Activated T-helper 2 cell treated with anti-CD3 and anti-CD28 coated beads, Interferon-gamma antibody, Interleukin-2, Interleukin-4, amounts not matched to agents 10 μg/mL and 5 μg/mL and 100 μg/mL, durations not matched to agents 14 hours and 24 hours and 36 hours (primary cell): ENCODE measurements around the gene ZNF185. TPM values are rescaled to one million over a fixed set of nuclear protein-coding genes. Genes with fewer than 3 reads are reported as not detected.

Source experiments
- DNase-seq: peaks from one replicate; pipeline ENCODE4 v3.0.0; 2021; ENCODE audit warnings: low spot score
- H3K27ac Mint-ChIP-seq: one replicate; pipeline ENCODE4 v1.8.0; 2021; ENCODE audit warnings: mixed read lengths
- H3K27me3 Mint-ChIP-seq: one replicate; pipeline ENCODE4 v1.8.0; 2021; ENCODE audit warnings: low read depth, mixed read lengths
- H3K36me3 Mint-ChIP-seq: one replicate; pipeline ENCODE4 v1.8.0; 2021; ENCODE audit warnings: low read depth, mixed read lengths
- H3K4me1 Mint-ChIP-seq: one replicate; pipeline ENCODE4 v1.8.0; 2021; ENCODE audit warnings: low read depth, mixed read lengths
- H3K4me3 Mint-ChIP-seq: one replicate; pipeline ENCODE4 v1.8.0; 2021; ENCODE audit warnings: low read depth, mild to moderate bottlenecking, moderate library complexity, mixed read lengths
- H3K9me3 Mint-ChIP-seq: one replicate; pipeline ENCODE4 v1.8.0; 2021; ENCODE audit warnings: mixed read lengths
- intact Hi-C: fragments of 100-400 bp; cut with micrococcal nuclease; formaldehyde crosslinking; loops from one replicate; pipeline ENCODE4 v1.15.1; 2023
- total RNA-seq: library from RNA; stranded (reverse); gene quantifications from 2 replicates; pipeline ENCODE4 v1.2.3, GENCODE V29; 2022

The ZNF185 gene
- total RNA-seq = 0.68 and 0.83 TPM in 2 replicates

DNA sequence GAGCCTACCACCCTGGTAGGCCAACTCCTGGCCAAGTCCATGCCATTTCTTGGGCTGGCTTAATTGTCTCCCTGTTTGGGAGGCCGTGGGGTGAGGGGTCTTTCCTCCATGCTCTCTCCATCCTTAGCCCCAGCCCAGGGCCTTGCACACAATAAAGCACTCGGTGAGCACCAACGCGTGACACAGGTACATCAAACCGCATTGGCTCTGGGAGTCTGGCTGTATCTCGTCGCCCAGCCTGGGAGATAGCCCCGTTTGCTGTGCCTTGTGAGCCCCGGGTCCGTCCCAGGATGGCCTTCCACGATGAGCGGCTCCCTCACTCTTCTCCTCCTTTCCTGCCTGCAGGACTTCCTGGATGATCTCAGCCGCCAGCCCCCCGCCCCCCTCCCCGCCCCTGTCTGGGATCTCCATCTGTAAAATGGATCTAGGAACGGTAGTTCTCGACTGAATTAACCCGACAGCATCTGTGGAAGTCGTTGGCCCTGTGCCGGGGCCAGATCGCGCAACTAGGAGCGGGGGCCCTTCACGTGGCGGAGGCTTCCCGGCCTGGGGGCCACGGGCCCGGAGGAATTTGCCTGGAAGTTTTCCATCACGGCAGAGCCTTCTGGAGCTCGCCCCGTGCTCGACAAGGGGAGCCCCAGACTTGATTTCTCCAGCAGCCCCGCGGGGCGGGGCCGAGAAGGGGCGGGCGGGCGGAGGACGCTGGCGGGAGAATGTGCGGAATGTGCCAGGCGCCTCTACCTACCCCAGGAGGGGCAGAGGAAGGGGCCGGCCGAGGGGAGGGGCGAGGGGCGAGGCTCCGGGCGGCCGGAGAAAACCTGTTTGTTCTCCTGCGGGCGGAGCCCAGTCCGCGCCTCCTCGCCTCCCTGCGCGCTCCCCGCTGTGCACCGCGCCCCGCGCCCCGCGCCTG is at the start of gene ZNF185:
TSS of gene ZNF185 (plus strand) at position 846 of the 910 bp plus-strand sequence. CDS start 16,423 bp downstream, outside the sequence.
- Mint-ChIP-seq H3K4me1 (no peaks in the 10 kb centered on the region), H3K4me3 (no peak within 1 kb of the TSS), H3K9me3 (no peaks in the 10 kb centered on the region), H3K27me3 (peaks cover 18% of the 10 kb centered on the region), H3K27ac (no peak within 1 kb of the TSS), H3K36me3 (no peaks in the 10 kb centered on the region)
- intact Hi-C loops = no loop called here
- DNase-seq = no peak

DNA sequence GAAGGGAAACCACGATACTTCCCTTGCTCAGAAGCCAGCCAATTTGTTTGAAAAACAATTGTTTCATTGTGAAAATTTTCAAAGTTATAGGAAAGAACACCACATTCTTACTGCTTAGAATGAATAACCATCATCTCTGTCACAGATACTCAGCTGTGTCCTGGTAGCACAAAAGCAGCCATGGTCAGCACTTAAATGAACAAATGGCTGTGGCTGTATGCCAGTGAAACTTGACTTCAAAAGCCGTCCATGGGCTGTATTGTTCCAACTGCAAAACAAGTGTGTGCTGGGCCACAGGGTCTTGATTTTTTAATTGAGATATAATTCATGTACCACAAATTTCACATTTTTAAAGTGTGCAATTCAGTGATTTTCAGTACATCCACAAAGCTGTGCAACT is 47.4 kb upstream of the ZNF185 start:
- no peak overlapping the region for H3K4me3 Mint-ChIP-seq
- peaks cover 51% of the 10 kb centered on the region for H3K36me3 Mint-ChIP-seq
- no peaks in the 10 kb centered on the region for H3K9me3 Mint-ChIP-seq
- H3K4me1 Mint-ChIP-seq = peaks cover 7% of the 10 kb centered on the region
- H3K27me3 Mint-ChIP-seq = no peaks in the 10 kb centered on the region
- intact Hi-C loops = no loop called here
- no peak for DNase-seq
- no peak overlapping the region for H3K27ac Mint-ChIP-seq

DNA sequence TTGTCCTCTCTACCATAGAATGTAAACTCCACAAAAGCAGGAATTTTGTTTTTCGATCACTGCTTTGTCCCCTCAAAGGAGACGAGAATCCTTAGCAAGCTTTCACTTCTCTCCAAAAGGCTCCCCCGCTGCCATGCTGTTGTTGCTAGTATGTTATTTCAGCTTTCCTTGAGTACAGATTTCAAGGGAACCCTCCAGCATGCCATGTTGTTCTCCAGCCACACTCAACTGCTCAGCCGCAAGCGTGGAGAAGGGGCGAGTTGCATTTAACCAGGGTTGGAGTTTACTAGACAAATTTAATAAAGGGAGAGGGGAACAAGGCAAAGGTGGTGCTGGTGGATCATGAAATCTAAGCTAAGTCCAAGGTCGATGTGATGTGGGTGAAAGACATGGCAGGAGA is 43.9 kb upstream of the ZNF185 start:
- H3K4me1 Mint-ChIP-seq = peaks cover 8% of the 10 kb centered on the region
- H3K4me3 Mint-ChIP-seq = no peak overlapping the region
- intact Hi-C loops = no loop called here
- H3K27ac Mint-ChIP-seq = no peak overlapping the region
- peaks cover 51% of the 10 kb centered on the region for H3K36me3 Mint-ChIP-seq
- no peaks in the 10 kb centered on the region for H3K27me3 Mint-ChIP-seq
- DNase-seq = no peak
- H3K9me3 Mint-ChIP-seq = no peaks in the 10 kb centered on the region

DNA sequence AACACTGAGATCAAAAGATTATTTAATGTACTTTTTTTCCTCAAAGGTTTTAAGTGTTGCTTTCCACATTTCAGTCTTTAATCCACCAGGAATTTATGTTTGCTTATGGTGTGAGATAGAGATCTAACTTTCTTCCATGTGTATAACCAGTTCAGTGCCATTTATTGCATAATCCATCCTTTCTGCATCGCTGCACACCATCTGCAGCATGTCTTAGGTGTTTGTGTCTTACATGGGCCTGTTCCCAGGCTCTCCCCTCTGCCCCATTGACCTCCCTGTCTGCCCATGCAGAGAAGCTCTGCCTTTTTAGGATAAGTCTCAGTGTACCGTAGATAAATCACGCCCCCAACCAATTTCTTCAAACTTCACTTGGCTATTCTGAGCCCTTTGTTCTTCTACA is 36.8 kb upstream of the ZNF185 start:
- intact Hi-C loops = no loop called here
- no peak for DNase-seq
- Mint-ChIP-seq H3K9me3 (no peaks in the 10 kb centered on the region), H3K27me3 (no peaks in the 10 kb centered on the region), H3K27ac (no peak overlapping the region), H3K4me1 (peaks cover 3% of the 10 kb centered on the region), H3K36me3 (peaks cover 17% of the 10 kb centered on the region), H3K4me3 (no peak overlapping the region)

DNA sequence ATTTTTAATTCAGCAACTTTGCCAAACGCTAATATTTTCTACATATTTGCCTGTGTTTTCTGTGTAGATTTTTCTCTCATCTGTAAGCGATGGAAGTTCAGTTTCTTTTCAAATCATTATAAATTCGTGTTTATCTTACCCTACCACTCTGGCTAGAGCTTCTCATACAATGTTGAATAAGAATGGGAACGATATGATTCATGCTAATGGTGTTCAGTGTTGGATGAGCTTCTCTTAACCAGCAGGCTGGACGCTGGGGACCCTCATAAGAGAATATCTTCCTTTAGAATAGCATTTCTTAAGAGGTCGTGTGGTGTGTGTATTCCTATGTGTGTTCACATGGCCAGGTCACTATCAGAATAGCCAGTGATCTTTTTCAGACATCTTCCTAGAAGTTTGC is 36.0 kb upstream of the ZNF185 start:
- intact Hi-C loops = no loop called here
- H3K27me3 Mint-ChIP-seq = no peaks in the 10 kb centered on the region
- no peak overlapping the region for H3K4me3 Mint-ChIP-seq
- no peak overlapping the region for H3K27ac Mint-ChIP-seq
- peaks cover 17% of the 10 kb centered on the region for H3K36me3 Mint-ChIP-seq
- no peaks in the 10 kb centered on the region for H3K9me3 Mint-ChIP-seq
- no peak for DNase-seq
- H3K4me1 Mint-ChIP-seq = peaks cover 3% of the 10 kb centered on the region

DNA sequence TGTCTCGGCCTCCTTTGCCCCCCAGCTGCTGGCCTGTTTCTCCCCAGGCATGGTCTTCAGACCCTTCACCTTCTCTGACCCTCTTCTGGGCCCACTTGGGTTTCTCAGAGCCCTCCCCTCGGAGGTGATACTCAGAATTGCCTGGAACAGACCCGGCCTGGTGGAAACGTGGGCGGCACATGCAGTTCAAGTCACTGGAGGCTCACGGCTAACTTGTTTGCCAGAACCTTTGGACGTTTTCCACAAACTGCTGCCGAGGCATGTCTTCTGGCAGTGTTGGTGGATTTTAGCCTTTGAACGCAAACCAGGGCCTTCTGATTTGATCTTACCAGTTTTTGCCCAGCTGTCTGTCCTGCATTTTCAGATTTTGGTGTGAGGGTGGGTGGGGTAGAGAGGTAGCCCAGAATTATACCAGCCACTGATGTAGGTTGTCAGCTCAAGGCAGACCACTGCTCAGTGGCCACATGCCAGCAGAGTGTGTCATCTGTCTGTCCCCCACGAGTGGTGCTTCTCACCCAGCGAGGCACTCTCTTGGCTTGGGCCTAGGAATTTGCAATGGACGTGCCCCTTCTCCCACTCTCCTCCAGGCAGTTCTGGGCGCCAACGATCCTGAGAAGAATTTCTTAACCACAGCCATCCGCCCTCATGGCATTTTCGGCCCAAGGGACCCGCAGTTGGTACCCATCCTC is 32.5 kb upstream of the ZNF185 start:
- intact Hi-C loops = no loop called here
- H3K36me3 Mint-ChIP-seq = peaks cover 31% of the 10 kb centered on the region
- no peak overlapping the region for H3K4me3 Mint-ChIP-seq
- DNase-seq = no peak
- no peaks in the 10 kb centered on the region for H3K4me1 Mint-ChIP-seq
- no peaks in the 10 kb centered on the region for H3K27me3 Mint-ChIP-seq
- H3K9me3 Mint-ChIP-seq = no peaks in the 10 kb centered on the region
- H3K27ac Mint-ChIP-seq = no peak overlapping the region

DNA sequence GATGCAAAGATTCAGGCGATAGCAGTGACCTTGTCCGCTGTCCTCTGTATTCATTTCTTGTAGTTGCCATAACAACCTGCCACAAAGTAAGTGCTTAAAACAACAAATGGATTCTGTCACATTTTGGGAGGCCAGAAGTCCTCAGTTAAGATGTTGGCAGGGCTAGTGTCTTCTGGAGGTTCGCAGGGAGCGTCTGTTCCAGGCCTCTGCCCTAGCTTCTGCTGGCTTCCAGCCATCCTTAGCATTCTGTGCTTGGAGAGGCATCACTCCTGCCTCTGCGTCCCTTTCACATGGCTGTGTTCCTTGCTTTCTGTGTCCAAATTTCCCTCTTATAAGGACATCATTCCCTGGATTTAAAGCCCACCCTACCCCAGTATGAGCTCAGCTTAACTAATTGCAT is 31.5 kb upstream of the ZNF185 start:
- no peak for DNase-seq
- Mint-ChIP-seq H3K4me3 (no peak overlapping the region), H3K27me3 (no peaks in the 10 kb centered on the region), H3K9me3 (no peaks in the 10 kb centered on the region), H3K27ac (no peak overlapping the region), H3K4me1 (no peaks in the 10 kb centered on the region), H3K36me3 (peaks cover 25% of the 10 kb centered on the region)
- intact Hi-C loops = no loop called here

DNA sequence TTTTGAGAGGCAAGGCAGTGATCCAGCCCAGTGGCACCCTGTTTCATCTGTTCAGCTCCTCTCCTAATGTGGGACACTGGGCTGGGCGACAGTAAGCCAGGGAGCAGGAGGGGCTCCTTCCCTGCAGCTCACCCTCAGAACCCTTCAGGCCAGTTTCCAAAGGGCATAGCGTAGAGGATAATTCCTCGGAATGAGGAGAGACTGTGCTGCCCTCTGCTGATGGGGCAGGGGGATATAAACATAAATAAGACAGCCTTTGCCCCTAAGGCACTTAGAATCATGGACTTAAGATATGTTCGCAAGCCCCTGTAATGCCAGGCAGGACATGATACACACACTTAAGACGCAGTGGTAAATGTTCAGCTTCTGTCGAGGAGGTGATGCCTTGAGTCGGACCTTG is 27.9 kb upstream of the ZNF185 start:
- intact Hi-C loops = no loop called here
- DNase-seq = no peak
- Mint-ChIP-seq H3K9me3 (no peaks in the 10 kb centered on the region), H3K4me3 (no peak overlapping the region), H3K27me3 (no peaks in the 10 kb centered on the region), H3K27ac (no peak overlapping the region), H3K4me1 (peaks cover 5% of the 10 kb centered on the region), H3K36me3 (peaks cover 31% of the 10 kb centered on the region)

DNA sequence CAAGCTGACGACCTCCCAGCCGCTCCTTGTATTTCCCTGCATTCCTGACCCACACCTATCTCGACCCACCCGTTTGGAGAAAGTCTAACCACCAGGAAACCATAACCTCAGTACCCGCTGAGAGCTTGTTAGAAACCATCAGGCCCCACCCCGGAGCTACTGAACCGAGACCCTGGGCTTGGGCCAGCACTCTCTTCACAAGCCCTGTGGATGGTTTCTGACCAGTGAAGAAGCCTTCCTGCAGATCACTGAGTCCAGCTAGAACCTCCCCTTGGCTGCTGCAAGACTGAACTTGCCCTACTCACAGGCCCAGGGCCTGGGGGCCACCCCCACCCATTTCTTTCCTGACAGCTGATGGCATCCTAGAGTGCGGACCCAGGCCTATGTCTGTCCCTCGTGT is 26.6 kb upstream of the ZNF185 start:
- Mint-ChIP-seq H3K9me3 (no peaks in the 10 kb centered on the region), H3K4me1 (peaks cover 5% of the 10 kb centered on the region), H3K4me3 (no peak overlapping the region), H3K36me3 (peaks cover 31% of the 10 kb centered on the region), H3K27ac (no peak overlapping the region), H3K27me3 (no peaks in the 10 kb centered on the region)
- DNase-seq = no peak
- intact Hi-C loops = no loop called here

DNA sequence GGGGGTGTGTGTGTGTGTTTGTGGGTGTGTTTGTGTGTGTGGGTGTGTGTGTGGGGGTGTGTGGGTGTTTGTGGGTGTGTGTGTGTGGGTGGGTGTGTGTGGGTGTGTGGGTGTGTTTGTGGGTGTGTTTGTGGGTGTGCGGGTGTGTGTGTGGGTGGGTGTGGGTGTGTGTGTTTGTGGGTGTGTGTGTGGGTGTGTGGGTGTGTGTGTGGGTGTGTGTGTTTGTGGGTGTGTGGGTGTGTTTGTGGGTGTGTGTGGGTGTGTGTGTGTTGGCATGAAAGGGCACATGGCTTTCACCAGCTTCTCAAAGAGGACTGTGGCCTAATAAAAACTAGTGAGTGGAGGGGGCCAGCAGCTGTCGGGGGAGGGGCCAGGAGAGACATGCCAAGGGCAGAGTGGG is 25.3 kb upstream of the ZNF185 start:
- no peaks in the 10 kb centered on the region for H3K9me3 Mint-ChIP-seq
- H3K27me3 Mint-ChIP-seq = no peaks in the 10 kb centered on the region
- H3K27ac Mint-ChIP-seq = no peak overlapping the region
- no peak for DNase-seq
- peaks cover 28% of the 10 kb centered on the region for H3K36me3 Mint-ChIP-seq
- no peak overlapping the region for H3K4me3 Mint-ChIP-seq
- intact Hi-C loops = no loop called here
- H3K4me1 Mint-ChIP-seq = peaks cover 5% of the 10 kb centered on the region

DNA sequence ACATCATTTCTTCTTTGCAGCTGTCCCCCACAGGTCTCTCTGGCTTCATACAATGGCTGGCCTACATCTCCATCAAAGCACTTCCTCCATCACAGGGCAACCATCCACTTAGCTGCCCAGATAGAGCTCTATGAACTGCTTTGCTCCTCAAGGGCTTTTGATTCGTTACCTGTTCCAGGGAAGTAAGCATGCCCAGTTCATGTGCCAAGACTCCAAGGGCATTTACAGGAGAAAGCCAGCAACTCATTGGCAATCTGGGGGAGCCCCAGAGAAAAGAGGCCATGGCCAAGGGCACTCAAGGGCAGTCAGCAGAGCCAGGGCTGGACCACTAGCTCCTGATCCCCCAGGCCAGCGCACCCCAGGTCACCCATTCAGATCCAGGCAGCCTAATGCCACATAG is 24.5 kb upstream of the ZNF185 start:
- Mint-ChIP-seq H3K36me3 (peaks cover 28% of the 10 kb centered on the region), H3K4me1 (peaks cover 5% of the 10 kb centered on the region), H3K4me3 (no peak overlapping the region), H3K9me3 (no peaks in the 10 kb centered on the region), H3K27me3 (no peaks in the 10 kb centered on the region), H3K27ac (peak overlapping the region; percentile 42)
- DNase-seq = no peak
- intact Hi-C loops = no loop called here

DNA sequence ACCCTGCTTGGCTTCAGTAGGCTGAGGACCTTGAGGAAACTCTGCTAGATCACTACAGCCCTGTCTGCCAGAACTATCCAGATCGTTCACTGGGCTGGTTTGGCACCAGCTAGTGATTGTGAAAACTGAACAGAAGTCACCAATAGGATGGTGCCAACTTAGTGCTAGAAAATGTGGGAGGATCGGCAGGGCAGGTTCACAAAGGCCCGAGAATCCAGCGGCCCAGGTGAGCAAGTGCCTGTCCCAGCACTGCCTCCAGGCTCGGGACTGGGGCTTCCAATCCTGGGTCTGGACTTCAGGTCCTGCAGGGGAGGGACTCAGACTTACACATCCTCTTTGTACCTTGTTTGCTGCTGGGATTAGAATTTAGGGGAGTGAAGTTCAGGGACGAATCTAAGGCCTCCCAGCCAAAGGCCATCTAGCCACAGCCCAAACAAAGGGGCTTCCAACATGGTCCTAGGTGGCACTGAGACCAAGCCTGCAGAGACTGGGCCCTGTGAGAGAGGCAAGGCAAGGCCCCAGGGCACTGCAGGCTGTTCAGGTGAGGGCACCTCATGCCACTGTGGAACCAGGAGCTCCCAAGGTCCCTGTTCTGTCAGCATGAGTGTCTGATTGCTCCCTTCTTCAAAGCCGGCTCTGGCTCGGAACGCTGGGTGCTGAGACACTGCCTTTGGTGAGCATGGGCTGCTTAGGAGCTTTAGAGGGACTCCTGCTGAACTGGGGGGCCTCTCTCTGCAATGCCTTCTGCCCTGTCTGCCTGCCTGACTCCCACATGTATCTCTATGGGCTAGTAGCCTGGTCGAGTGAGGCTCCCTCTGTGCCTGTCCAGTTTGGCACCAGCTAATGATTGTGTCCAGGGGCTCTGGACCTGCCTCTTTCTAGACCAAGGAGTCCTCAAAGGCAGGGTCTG is 20.7 kb upstream of the ZNF185 start:
- DNase-seq = no peak
- intact Hi-C loops = no loop called here
- no peak overlapping the region for H3K4me3 Mint-ChIP-seq
- no peak overlapping the region for H3K27ac Mint-ChIP-seq
- peaks cover 2% of the 10 kb centered on the region for H3K4me1 Mint-ChIP-seq
- no peaks in the 10 kb centered on the region for H3K27me3 Mint-ChIP-seq
- no peaks in the 10 kb centered on the region for H3K9me3 Mint-ChIP-seq
- H3K36me3 Mint-ChIP-seq = peaks cover 5% of the 10 kb centered on the region
